NCI-H2171 treated with DMSO at 0.1 percent for 48 hours (cell line): ENCODE measurements around the gene C10orf95.
A peak's percentile ranks its signal among the peaks of the same experiment; 100 is the strongest.

ENCODE experiments used
- DNase-seq: peaks from one replicate; lab custom pipeline; 2025; lab: John Stamatoyannopoulos, UW

C10orf95 gene

GRCh38 chr10:102434394-102435132, 16.8 kb downstream of the C10orf95 start:
- DNase-seq: no peak

- no peak for DNase-seq
Measured at GRCh38 chr10:102433619-102434046, 17.7 kb downstream of the C10orf95 start.

- DNase-seq: peak; percentile 85
Measured at GRCh38 chr10:102432162-102432950, 19.0 kb downstream of the C10orf95 start, which contains the start of gene CUEDC2. Gene CUEDC2, minus strand, starts transcription at chr10:102432574. Its CDS starts 7,386 bp downstream, at chr10:102425188.

- DNase-seq: peak; percentile 55
Measured at GRCh38 chr10:102431452-102432124, 19.8 kb downstream of the C10orf95 start.

GRCh38 chr10:102429468-102429867, 21.9 kb downstream of the C10orf95 start:
- no peak for DNase-seq

GRCh38 chr10:102426803-102427287, 24.5 kb downstream of the C10orf95 start:
- DNase-seq: no peak

- no peak for DNase-seq
Measured at GRCh38 chr10:102425444-102425843, 25.9 kb downstream of the C10orf95 start.

GRCh38 chr10:102424916-102425315, 26.4 kb downstream of the C10orf95 start:
- DNase-seq: no peak

GRCh38 chr10:102424145-102424544, 27.2 kb downstream of the C10orf95 start:
- DNase-seq: no peak

- no peak for DNase-seq
Measured at GRCh38 chr10:102423372-102423968, 27.9 kb downstream of the C10orf95 start.

GRCh38 chr10:102422545-102423129, 28.7 kb downstream of the C10orf95 start:
- DNase-seq: no peak

- no peak for DNase-seq
Measured at GRCh38 chr10:102421757-102422512, 29.4 kb downstream of the C10orf95 start.

GRCh38 chr10:102421507-102421756, 29.9 kb downstream of the C10orf95 start:
- DNase-seq: no peak

GRCh38 chr10:102420714-102421506, 30.4 kb downstream of the C10orf95 start, which contains the start of gene FBXL15:
Gene FBXL15, plus strand, starts transcription at chr10:102420836. Its CDS starts 294 bp downstream, at chr10:102421130.
- peak; percentile 87 for DNase-seq

GRCh38 chr10:102420181-102420713, 31.1 kb downstream of the C10orf95 start:
- DNase-seq: no peak

GRCh38 chr10:102419269-102420180, 31.8 kb downstream of the C10orf95 start:
- peak; percentile 87 for DNase-seq

- DNase-seq: peak; percentile 79
Measured at GRCh38 chr10:102418622-102419268, 32.6 kb downstream of the C10orf95 start, which contains the start of gene PSD. Gene PSD, minus strand, starts transcription at chr10:102418785. Its CDS starts 1,747 bp downstream, at chr10:102417038.

GRCh38 chr10:102416695-102417094, 34.6 kb downstream of the C10orf95 start:
- no peak for DNase-seq
